Left ventricle myocardium inferior (tissue), 1 donor: ENCODE data around the gene SH3RF1. TPM values are rescaled to one million over a fixed set of nuclear protein-coding genes. Genes with fewer than 3 reads are reported as not detected.

ENCODE experiments used
- DNase-seq: peaks from one replicate; pipeline ENCODE4 v3.0.0-alpha.2; 2020
- H3K27ac ChIP-seq: fragments of 200-600 bp; replicated peaks from 2 replicates; pipeline ENCODE4 v1.8.0; 2021
- H3K27me3 ChIP-seq: fragments of 200-600 bp; 2 replicates; pipeline ENCODE4 v1.8.0; 2021; ENCODE audit warnings: low read depth
- H3K36me3 ChIP-seq: fragments of 200-600 bp; 2 replicates; pipeline ENCODE4 v1.8.0; 2021
- H3K4me1 ChIP-seq: fragments of 200-600 bp; 2 replicates; pipeline ENCODE4 v1.8.0; 2021
- H3K4me3 ChIP-seq: fragments of 200-600 bp; 2 replicates; pipeline ENCODE4 v1.8.0; 2021; ENCODE audit warnings: mild to moderate bottlenecking, moderate library complexity
- H3K9me3 ChIP-seq: fragments of 200-600 bp; replicated peaks from 2 replicates; pipeline ENCODE4 v1.8.0; 2021
- intact Hi-C: fragments of 100-400 bp; cut with micrococcal nuclease; formaldehyde crosslinking; loops from one replicate; pipeline ENCODE4 v1.11.0; 2022
- total RNA-seq: library from RNA; stranded (reverse); fragmentation: NEBNext Ultra II Directional; extraction: Animal tissue kit (Norgen Biotek cat#: 25700); gene quantifications from one replicate; pipeline ENCODE4 v1.2.1, GENCODE V29; 2021
- TF ChIP-seq, protein P1 (sequence below): fragments of 200-600 bp; IDR thresholded peaks from 2 replicates; pipeline ENCODE4 v1.8.0; 2021; ENCODE audit warnings: antibody characterized with exemption, mild to moderate bottlenecking, borderline replicate concordance
- donor health status: DM: no; HTN: yes; CAD: no; lungs with severe emphysema.

The SH3RF1 gene
- total RNA-seq, 1 donor from 2014 or later, result 8.8 TPM

DNA sequence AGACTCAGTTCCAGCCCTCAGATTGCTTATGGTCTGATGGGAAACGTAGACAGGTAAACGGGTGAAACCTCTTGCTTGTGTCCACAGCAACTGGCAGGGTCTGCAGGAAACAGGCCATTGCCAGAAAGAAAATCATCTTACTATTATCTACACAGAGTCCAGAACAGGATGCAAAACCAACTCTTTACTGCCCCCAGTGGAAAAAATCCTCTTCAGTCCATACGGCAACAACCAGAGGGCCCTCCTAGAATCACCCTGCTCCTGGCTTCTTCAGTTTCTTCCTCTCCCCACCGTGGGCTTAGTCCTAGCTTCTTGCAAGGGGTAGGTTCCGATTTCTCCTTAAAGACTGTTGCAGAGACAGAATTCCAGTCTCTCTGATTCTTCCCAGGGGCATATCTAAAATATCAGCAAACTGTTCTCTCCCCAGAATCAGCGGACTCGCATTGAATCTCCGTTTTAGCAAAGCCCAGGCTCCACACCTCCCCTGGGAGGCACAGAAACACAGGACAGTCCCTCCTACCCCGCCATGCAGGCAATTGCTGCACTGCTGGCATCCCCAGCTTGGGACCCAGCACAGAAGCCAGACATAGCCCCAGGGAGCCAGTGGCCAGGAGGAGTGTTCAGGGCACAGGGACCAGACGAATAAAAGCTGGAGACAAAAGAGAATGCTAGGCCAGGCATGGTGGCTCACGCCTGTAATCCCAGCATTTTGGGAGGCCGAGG is 41.0 kb upstream of the SH3RF1 start:
- H3K4me3 ChIP-seq, result no peak overlapping the region
- no peaks in the 10 kb centered on the region for H3K27me3 ChIP-seq
- H3K9me3 ChIP-seq, result no peaks in the 10 kb centered on the region
- TF ChIP-seq, protein P1, sequence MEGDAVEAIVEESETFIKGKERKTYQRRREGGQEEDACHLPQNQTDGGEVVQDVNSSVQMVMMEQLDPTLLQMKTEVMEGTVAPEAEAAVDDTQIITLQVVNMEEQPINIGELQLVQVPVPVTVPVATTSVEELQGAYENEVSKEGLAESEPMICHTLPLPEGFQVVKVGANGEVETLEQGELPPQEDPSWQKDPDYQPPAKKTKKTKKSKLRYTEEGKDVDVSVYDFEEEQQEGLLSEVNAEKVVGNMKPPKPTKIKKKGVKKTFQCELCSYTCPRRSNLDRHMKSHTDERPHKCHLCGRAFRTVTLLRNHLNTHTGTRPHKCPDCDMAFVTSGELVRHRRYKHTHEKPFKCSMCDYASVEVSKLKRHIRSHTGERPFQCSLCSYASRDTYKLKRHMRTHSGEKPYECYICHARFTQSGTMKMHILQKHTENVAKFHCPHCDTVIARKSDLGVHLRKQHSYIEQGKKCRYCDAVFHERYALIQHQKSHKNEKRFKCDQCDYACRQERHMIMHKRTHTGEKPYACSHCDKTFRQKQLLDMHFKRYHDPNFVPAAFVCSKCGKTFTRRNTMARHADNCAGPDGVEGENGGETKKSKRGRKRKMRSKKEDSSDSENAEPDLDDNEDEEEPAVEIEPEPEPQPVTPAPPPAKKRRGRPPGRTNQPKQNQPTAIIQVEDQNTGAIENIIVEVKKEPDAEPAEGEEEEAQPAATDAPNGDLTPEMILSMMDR, result peak; percentile 68
- peaks cover 26% of the 10 kb centered on the region for H3K4me1 ChIP-seq
- H3K36me3 ChIP-seq, result no peaks in the 10 kb centered on the region
- intact Hi-C loops, result no loop called here
- H3K27ac ChIP-seq, result peak overlapping the region; percentile 32
- DNase-seq, result no peak

DNA sequence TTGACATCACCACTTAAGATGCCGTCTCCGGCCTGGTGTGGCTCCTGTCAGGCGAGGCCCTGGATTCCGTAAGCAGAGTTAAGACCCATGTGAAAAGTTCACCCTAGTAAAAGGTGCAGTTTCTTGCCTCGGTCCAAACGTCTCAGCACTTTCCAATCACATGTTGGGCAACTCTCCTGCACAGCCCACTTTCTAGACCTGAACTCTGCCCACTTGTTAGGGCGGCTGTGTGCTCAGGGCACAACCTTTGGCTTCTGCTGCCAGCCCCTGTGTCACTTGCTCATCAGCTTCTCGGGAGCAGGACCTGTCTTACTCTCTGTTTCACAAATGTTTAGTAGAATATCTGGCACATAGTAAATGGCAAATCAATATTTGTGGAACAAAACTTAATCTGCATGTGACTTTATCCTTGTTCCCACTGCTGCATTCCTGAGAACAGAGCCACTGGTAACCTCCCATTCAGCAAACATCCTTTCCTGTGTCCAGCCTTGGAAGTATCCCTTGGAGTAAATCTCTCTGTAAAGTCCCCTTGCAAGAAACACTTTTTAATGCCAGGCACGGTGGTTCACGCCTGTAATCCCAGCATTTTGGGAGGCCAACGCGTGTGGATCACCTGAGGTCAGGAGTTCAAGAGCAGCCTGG is 38.7 kb upstream of the SH3RF1 start:
- Histone ChIP-seq H3K27me3 (no peaks in the 10 kb centered on the region), H3K4me3 (no peak overlapping the region), H3K27ac (no peak overlapping the region), H3K36me3 (no peaks in the 10 kb centered on the region), H3K9me3 (no peaks in the 10 kb centered on the region), H3K4me1 (peaks cover 18% of the 10 kb centered on the region)
- TF ChIP-seq, protein P1, result no peak
- DNase-seq, result no peak
- intact Hi-C loops, result no loop called here

DNA sequence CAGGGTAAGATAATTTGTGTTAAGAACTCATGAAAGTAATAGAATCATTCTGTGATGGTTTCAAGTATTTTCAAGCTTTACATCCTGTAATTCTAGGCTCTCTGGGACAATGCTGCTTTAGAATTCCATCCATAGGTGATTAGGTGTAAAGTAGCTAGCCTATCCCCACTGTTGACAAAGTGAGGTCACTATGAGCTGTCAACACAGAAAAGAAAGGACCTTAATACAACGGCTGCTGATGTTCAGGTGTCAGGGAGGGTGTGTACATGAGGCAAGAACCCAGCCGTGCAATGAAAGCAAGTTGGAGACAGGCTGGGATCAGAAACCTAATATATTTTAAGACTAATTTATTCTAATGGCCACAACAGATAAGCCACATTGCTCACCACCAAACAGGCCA is 36.8 kb upstream of the SH3RF1 start:
- intact Hi-C loops, result no loop called here
- DNase-seq, result no peak
- Histone ChIP-seq H3K27ac (no peak overlapping the region), H3K27me3 (no peaks in the 10 kb centered on the region), H3K4me1 (peaks cover 16% of the 10 kb centered on the region), H3K4me3 (no peak overlapping the region), H3K36me3 (no peaks in the 10 kb centered on the region), H3K9me3 (no peaks in the 10 kb centered on the region)
- TF ChIP-seq, protein P1, result no peak

DNA sequence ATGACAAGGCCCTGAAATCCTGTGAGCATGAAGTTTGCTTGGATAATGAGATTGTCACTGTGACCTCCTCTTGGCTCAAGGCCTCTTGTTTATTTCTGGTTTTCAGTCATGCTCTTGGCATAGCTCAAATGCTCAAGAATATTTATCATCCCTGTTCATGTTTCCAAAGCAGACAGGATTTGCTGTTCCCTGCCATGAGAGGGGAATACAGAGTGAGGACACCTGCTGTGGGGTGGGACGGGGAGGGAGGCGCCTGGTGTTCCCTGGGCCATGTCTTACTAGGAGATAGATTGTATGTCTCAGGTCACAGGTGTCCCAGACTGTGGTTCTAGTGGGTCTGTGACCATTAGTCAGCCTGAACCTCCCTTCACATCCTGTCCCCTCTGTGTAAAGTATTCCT is 34.9 kb upstream of the SH3RF1 start:
- Histone ChIP-seq H3K4me1 (peaks cover 10% of the 10 kb centered on the region), H3K27me3 (no peaks in the 10 kb centered on the region), H3K27ac (peak overlapping the region; percentile 58), H3K4me3 (no peak overlapping the region), H3K9me3 (no peaks in the 10 kb centered on the region), H3K36me3 (no peaks in the 10 kb centered on the region)
- no peak for DNase-seq
- intact Hi-C loops, result no loop called here
- TF ChIP-seq, protein P1, result no peak

DNA sequence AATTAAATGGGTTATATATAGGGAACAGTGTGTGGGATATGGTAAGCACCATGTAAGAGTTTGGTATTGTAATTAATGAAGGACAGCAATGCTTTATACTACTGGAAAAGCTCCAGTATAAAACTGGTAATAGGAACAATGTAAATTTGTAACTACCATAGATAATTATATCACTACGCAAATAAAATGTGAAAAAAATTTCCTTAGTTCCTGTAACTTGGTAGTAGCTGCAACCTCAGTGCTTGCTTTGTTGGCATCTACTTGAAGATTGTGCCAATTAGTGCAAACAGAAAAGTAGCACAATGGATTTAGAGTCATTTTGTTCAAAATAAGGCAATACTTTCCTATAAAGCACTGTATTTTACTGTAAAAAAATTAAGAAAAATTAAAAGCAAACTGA is 34.4 kb upstream of the SH3RF1 start:
- H3K27me3 ChIP-seq, result no peaks in the 10 kb centered on the region
- no peaks in the 10 kb centered on the region for H3K9me3 ChIP-seq
- TF ChIP-seq, protein P1, result no peak
- intact Hi-C loops, result no loop called here
- H3K27ac ChIP-seq, result peak overlapping the region; percentile 58
- no peak overlapping the region for H3K4me3 ChIP-seq
- DNase-seq, result no peak
- H3K4me1 ChIP-seq, result peaks cover 10% of the 10 kb centered on the region
- H3K36me3 ChIP-seq, result no peaks in the 10 kb centered on the region
